Caco-2 (cell line): ENCODE results near the gene ABHD8. TPM values are rescaled to one million over a fixed set of nuclear protein-coding genes. Genes with fewer than 3 reads are reported as not detected.

Experiments used
- BruUV-seq: library from RNA; stranded (reverse); fragments of 400-500 nt; replicated peaks from 2 replicates; lab custom pipeline; 2021; lab: Mats Ljungman, UMichigan
- CTCF ChIA-PET: fragments of 300-600 bp; sonication (Branson Sonifier 250); formaldehyde crosslinking; loops from one replicate; lab custom pipeline; 2022; ENCODE audit warnings: antibody characterized with exemption; lab: Charles Lee
- POLR2A ChIA-PET: fragments of 300-600 bp; sonication (Branson Sonifier 250); formaldehyde crosslinking; loops from one replicate; lab custom pipeline; 2022; ENCODE audit warnings: antibody characterized with exemption; lab: Charles Lee
- DNase-seq, 2 experiments: peaks; one replicate each; pipeline versions ENCODE4 v3.0.0 to v3.0.0-alpha.2; 2020 to 2022
- H3K27me3 ChIP-seq: replicated peaks from 2 replicates; pipeline ENCODE4 v1.6.0; 2011; ENCODE audit warnings: low read length; ENCODE audit not compliant: control insufficient read depth, insufficient read depth
- H3K36me3 ChIP-seq: 2 replicates; pipeline ENCODE4 v1.5.1; 2011; ENCODE audit warnings: low read length; ENCODE audit not compliant: control insufficient read depth, insufficient read depth
- H3K4me1 ChIP-seq: fragments of 250-450 bp; sonication (Bioruptor Pico); 2 replicates; pipeline ENCODE4 v1.5.1; 2020; ENCODE audit warnings: mild to moderate bottlenecking
- H3K4me3 ChIP-seq: 2 replicates; pipeline ENCODE4 v1.5.1; 2011; ENCODE audit warnings: low read depth, mild to moderate bottlenecking, control low read depth, low read length
- H3K9me3 ChIP-seq: fragments of 250-450 bp; sonication (Bioruptor Pico); 2 replicates; pipeline ENCODE4 v1.5.1; 2020; ENCODE audit warnings: mild to moderate bottlenecking, moderate library complexity
- H3K27ac Mint-ChIP-seq: one replicate; pipeline ENCODE4 v1.8.0; 2022; ENCODE audit warnings: mixed read lengths; ENCODE audit not compliant: unreplicated experiment
- H3K27me3 Mint-ChIP-seq: one replicate; pipeline ENCODE4 v1.8.0; 2022; ENCODE audit warnings: mixed read lengths; ENCODE audit not compliant: insufficient read depth, unreplicated experiment
- H3K36me3 Mint-ChIP-seq: one replicate; pipeline ENCODE4 v1.8.0; 2022; ENCODE audit warnings: mild to moderate bottlenecking, mixed read lengths; ENCODE audit not compliant: insufficient read depth, unreplicated experiment
- H3K4me1 Mint-ChIP-seq: one replicate; pipeline ENCODE4 v1.8.0; 2022; ENCODE audit warnings: low read depth, mixed read lengths; ENCODE audit not compliant: unreplicated experiment
- H3K4me3 Mint-ChIP-seq: one replicate; pipeline ENCODE4 v1.8.0; 2022; ENCODE audit warnings: mild to moderate bottlenecking, moderate library complexity, mixed read lengths; ENCODE audit not compliant: unreplicated experiment
- H3K9me3 Mint-ChIP-seq: one replicate; pipeline ENCODE4 v1.8.0; 2022; ENCODE audit warnings: mixed read lengths; ENCODE audit not compliant: unreplicated experiment
- intact Hi-C: fragments of 100-400 bp; cut with micrococcal nuclease; formaldehyde crosslinking; loops from one replicate; pipeline ENCODE4 v1.10.0; 2022; ENCODE audit not compliant: unreplicated experiment
- total RNA-seq: library from RNA; stranded (reverse); gene quantifications from 2 replicates; pipeline ENCODE4 v1.2.3, GENCODE V29; 2022
- TF ChIP-seq, protein P1 (sequence below), 2 experiments: fragments of 200-600 bp in 1 of 2; IDR thresholded peaks; 1 replicate in 1 of 2; 2 replicates in 1 of 2; pipeline versions ENCODE4 v1.5.1 to v1.8.0; 2011 to 2022; ENCODE audit warnings: antibody characterized with exemption in 1 of 2, control low read depth in 1 of 2, inconsistent platforms in 1 of 2, low read depth in 1 of 2, low read length in 1 of 2, mild to moderate bottlenecking in 1 of 2, moderate library complexity in 1 of 2; ENCODE audit not compliant: insufficient read depth in 1 of 2, severe bottlenecking in 1 of 2, unreplicated experiment in 1 of 2

Gene ABHD8
- total RNA-seq, 1 experiment from 2014 or later, result 11.3 TPM

- Mint-ChIP-seq H3K4me1 (no peaks in the 10 kb centered on the region), H3K36me3 (peaks cover 36% of the 10 kb centered on the region), H3K4me3 (peak overlapping the region; percentile 15), H3K27me3 (no peaks in the 10 kb centered on the region), H3K27ac (no peak overlapping the region), H3K9me3 (no peaks in the 10 kb centered on the region)
- TF ChIP-seq, protein P1, sequence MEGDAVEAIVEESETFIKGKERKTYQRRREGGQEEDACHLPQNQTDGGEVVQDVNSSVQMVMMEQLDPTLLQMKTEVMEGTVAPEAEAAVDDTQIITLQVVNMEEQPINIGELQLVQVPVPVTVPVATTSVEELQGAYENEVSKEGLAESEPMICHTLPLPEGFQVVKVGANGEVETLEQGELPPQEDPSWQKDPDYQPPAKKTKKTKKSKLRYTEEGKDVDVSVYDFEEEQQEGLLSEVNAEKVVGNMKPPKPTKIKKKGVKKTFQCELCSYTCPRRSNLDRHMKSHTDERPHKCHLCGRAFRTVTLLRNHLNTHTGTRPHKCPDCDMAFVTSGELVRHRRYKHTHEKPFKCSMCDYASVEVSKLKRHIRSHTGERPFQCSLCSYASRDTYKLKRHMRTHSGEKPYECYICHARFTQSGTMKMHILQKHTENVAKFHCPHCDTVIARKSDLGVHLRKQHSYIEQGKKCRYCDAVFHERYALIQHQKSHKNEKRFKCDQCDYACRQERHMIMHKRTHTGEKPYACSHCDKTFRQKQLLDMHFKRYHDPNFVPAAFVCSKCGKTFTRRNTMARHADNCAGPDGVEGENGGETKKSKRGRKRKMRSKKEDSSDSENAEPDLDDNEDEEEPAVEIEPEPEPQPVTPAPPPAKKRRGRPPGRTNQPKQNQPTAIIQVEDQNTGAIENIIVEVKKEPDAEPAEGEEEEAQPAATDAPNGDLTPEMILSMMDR (IDR thresholded peaks at IDR 0.05; ENCODE audit: insufficient read depth in 1 of 2, low read depth in 1 of 2, low read length in 1 of 2, severe bottlenecking in 1 of 2, unreplicated experiment in 1 of 2), result no peak
- intact Hi-C loops, result no loop called here
- CTCF ChIA-PET, result interaction anchor here (0.6 to 1.2 kb wide), 2 partner anchors 41 to 1871 kb away, joined by 4 read pairs; no protein-coding TSS in a partner anchor
- Histone ChIP-seq H3K27me3 (no peaks in the 10 kb centered on the region), H3K36me3 (peaks cover 1% of the 10 kb centered on the region; the same call in 1 of the 2 replicates), H3K4me3 (no peak overlapping the region), H3K4me1 (peaks cover 13% of the 10 kb centered on the region; the same call in 1 of the 2 replicates), H3K9me3 (no peaks in the 10 kb centered on the region)
- BruUV-seq, result no TSS peak
- POLR2A ChIA-PET, result interaction anchor here (0.5 to 1.3 kb wide), 3 partner anchors 24 to 742 kb away, joined by 4 to 6 read pairs (median 4); partner anchors contain the start of gene DDA1
- peak; percentile 72 to 88 for DNase-seq
Measured at GRCh38 chr19:17332677-17333581, 29.7 kb upstream of the ABHD8 start.

- Histone ChIP-seq H3K4me3 (no peak overlapping the region), H3K27me3 (no peaks in the 10 kb centered on the region), H3K4me1 (peaks cover 18% of the 10 kb centered on the region), H3K9me3 (no peaks in the 10 kb centered on the region), H3K36me3 (peaks cover 1% of the 10 kb centered on the region; the same call in 1 of the 2 replicates)
- Mint-ChIP-seq H3K9me3 (no peaks in the 10 kb centered on the region), H3K4me3 (no peak overlapping the region), H3K27ac (no peak overlapping the region), H3K36me3 (peaks cover 34% of the 10 kb centered on the region), H3K27me3 (no peaks in the 10 kb centered on the region), H3K4me1 (no peaks in the 10 kb centered on the region)
- intact Hi-C loops, result no loop called here
- TF ChIP-seq, protein P1 (IDR thresholded peaks at IDR 0.05; ENCODE audit: insufficient read depth in 1 of 2, low read depth in 1 of 2, low read length in 1 of 2, severe bottlenecking in 1 of 2, unreplicated experiment in 1 of 2), result no peak
- BruUV-seq, result no TSS peak
- CTCF ChIA-PET, result interaction anchor here (0.6 to 1.2 kb wide), 2 partner anchors 40 to 1871 kb away, joined by 4 read pairs; no protein-coding TSS in a partner anchor
- no peak for DNase-seq
- POLR2A ChIA-PET, result interaction anchor here (1.3 kb wide), 1 partner anchor 23 kb away, joined by 6 read pairs; the partner anchor contains the start of gene DDA1
Measured at GRCh38 chr19:17332360-17332676, 29.1 kb upstream of the ABHD8 start.

DNA sequence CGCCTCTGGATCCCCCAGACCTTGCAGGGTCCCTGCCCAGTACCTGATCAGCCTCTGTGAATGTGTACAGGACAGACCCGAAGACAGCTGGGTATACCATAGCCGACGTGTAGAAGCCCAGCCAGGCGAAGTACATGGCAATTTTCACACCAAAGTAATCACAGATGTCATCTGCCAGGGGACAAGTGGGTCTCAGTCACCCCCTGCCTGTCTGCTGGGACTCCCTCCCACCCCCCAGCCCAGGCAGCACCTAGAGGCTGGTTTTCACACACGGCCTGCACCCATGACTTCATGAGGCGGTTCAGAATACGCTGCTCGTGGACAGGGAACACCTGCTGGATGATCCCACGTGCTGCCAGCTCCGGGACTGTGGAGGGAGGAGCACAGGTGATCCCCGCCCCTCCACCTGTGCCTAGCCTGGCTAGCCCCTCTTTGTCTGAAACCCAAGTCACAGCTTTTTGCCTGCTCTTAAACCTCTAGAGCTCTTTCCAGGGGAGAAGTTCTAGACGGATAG, 27.9 kb upstream of the ABHD8 start:
- Mint-ChIP-seq H3K36me3 (peaks cover 28% of the 10 kb centered on the region), H3K4me1 (no peaks in the 10 kb centered on the region), H3K4me3 (peak overlapping the region; percentile 30), H3K27ac (no peak overlapping the region), H3K27me3 (no peaks in the 10 kb centered on the region), H3K9me3 (no peaks in the 10 kb centered on the region)
- peaks cover 24% of the 10 kb centered on the region for H3K4me1 ChIP-seq
- peaks cover 1% of the 10 kb centered on the region; the same call in 1 of the 2 replicates for H3K36me3 ChIP-seq
- intact Hi-C loops, result no loop called here
- TF ChIP-seq, protein P1 (IDR thresholded peaks at IDR 0.05; ENCODE audit: insufficient read depth in 1 of 2, low read depth in 1 of 2, low read length in 1 of 2, severe bottlenecking in 1 of 2, unreplicated experiment in 1 of 2), result no peak
- DNase-seq, result no peak
- CTCF ChIA-PET, result no interaction called here
- H3K4me3 ChIP-seq, result no peak overlapping the region
- POLR2A ChIA-PET, result no interaction called here
- no peaks in the 10 kb centered on the region for H3K9me3 ChIP-seq
- H3K27me3 ChIP-seq, result no peaks in the 10 kb centered on the region
- BruUV-seq, result no TSS peak
